ENCODE data around the gene DMRT2. TPM values are rescaled to one million over a fixed set of nuclear protein-coding genes. Genes with fewer than 3 reads are reported as not detected.

DMRT2 gene
- total and polyA plus RNA-seq, 2 of the 13 experiments (the other 11 are each of a cell fraction or from before 2014, with no cell fraction given), result not detected

DNA sequence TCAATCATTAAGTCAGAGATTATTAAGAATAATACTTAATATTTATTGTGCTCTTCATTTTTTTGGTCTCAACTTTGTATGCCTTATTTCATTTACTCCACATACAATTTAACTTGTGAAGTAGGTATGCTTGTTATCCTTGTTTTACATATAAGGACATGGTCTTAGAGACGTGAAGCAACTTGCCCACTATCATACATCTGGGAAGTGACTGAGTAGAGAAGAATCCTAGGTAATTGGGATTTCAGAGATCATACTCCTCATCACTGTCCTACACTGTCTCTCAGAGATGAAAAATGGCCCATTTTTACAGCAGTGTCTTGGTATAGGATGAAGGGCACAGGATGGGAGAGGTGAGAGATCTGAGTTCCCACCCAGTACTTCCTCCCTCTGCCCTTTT lies 23.3 kb downstream of the DMRT2 start:
- FAIRE-seq (no peak), DNase-seq (ENCODE audit: low spot score) (no peak), ATAC-seq (no peak)
- Histone ChIP-seq H4K20me1 (ENCODE audit: insufficient read depth, low read length) (no peaks in the 10 kb centered on the region), H3K4me3 (replicated peaks in 1 of 3; ENCODE audit: insufficient read depth in 1 of 3, low read depth in 2 of 3, low read length in 3 of 3) (no peak overlapping the region), H3K79me2 (ENCODE audit: insufficient read depth, low read length) (no peaks in the 10 kb centered on the region), H3K27me3 (ENCODE audit: control insufficient read depth in 1 of 2, insufficient read depth in 2 of 2, low read length in 2 of 2) (peaks cover 0 to 3% of the 10 kb centered on the region in 2 experiments; a peak in 1 of 5 replicates), H3K9ac (ENCODE audit: insufficient read depth, low read depth, low read length) (no peak overlapping the region), H3K9me3 (ENCODE audit: low read length) (no peaks in the 10 kb centered on the region), H3K4me1 (ENCODE audit: insufficient read depth, low read length) (no peaks in the 10 kb centered on the region), H3K36me3 (replicated peaks in 1 of 2; ENCODE audit: control insufficient read depth in 1 of 2, insufficient read depth in 2 of 2, low read length in 2 of 2) (no peaks in the 10 kb centered on the region), H3K27ac (ENCODE audit: extremely low read length, insufficient read depth, low read length) (no peak overlapping the region), H3K4me2 (ENCODE audit: low read depth, low read length) (no peak overlapping the region), H2AFZ (ENCODE audit: low read length) (no peak overlapping the region)
- TF ChIP-seq, protein P1, sequence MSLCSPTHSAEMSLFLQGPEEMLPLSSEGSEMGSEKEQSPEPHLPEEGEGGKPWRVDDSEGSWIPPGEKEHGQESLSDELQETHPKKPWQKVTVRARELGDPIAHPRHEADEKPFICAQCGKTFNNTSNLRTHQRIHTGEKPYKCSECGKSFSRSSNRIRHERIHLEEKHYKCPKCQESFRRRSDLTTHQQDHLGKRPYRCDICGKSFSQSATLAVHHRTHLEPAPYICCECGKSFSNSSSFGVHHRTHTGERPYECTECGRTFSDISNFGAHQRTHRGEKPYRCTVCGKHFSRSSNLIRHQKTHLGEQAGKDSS (CRISPR knock-in tag; IDR thresholded peaks at IDR 0.05; ENCODE audit: borderline replicate concordance, low read depth), result no peak
- TF ChIP-seq ZBTB7A (CRISPR knock-in tag; IDR thresholded peaks at IDR 0.05) (no peak), ZFP36 (IDR thresholded peaks at IDR 0.05; ENCODE audit: borderline replicate concordance, low read depth, low read length, partially characterized antibody) (no peak), ZNF724P (CRISPR knock-in tag; IDR thresholded peaks at IDR 0.05; ENCODE audit: borderline replicate concordance) (no peak), MBNL3 (CRISPR knock-in tag; conservative IDR thresholded peaks at IDR 0.05) (no peak), HCFC1 (IDR thresholded peaks at IDR 0.05; ENCODE audit: low read depth, low read length) (no peak), ZNF33B (CRISPR knock-in tag; IDR thresholded peaks at IDR 0.05) (no peak), ZNF44 (CRISPR knock-in tag; IDR thresholded peaks at IDR 0.05) (no peak), CCAR2 (optimal IDR thresholded peaks at IDR 0.05; ENCODE audit: low read depth, low read length) (no peak), BORCS8-MEF2B (CRISPR knock-in tag; IDR thresholded peaks at IDR 0.05) (no peak), ATAD3A (CRISPR knock-in tag; IDR thresholded peaks at IDR 0.05) (no peak), NCOA5 (CRISPR knock-in tag; IDR thresholded peaks at IDR 0.05) (no peak), THAP11 (CRISPR knock-in tag; IDR thresholded peaks at IDR 0.05) (no peak), ZNF720 (CRISPR knock-in tag; IDR thresholded peaks at IDR 0.05) (no peak), AKAP8 (CRISPR knock-in tag; IDR thresholded peaks at IDR 0.05) (no peak), NFKB2 (CRISPR knock-in tag; IDR thresholded peaks at IDR 0.05; ENCODE audit: borderline replicate concordance) (no peak), ZNF546 (CRISPR knock-in tag; conservative IDR thresholded peaks at IDR 0.05) (no peak), ZFP41 (CRISPR knock-in tag; IDR thresholded peaks at IDR 0.05; ENCODE audit: borderline replicate concordance) (no peak)
- TF ChIP-seq, protein P2, sequence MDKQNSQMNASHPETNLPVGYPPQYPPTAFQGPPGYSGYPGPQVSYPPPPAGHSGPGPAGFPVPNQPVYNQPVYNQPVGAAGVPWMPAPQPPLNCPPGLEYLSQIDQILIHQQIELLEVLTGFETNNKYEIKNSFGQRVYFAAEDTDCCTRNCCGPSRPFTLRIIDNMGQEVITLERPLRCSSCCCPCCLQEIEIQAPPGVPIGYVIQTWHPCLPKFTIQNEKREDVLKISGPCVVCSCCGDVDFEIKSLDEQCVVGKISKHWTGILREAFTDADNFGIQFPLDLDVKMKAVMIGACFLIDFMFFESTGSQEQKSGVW (CRISPR knock-in tag; IDR thresholded peaks at IDR 0.05; ENCODE audit: borderline replicate concordance), result no peak
- TF ChIP-seq, protein P3, sequence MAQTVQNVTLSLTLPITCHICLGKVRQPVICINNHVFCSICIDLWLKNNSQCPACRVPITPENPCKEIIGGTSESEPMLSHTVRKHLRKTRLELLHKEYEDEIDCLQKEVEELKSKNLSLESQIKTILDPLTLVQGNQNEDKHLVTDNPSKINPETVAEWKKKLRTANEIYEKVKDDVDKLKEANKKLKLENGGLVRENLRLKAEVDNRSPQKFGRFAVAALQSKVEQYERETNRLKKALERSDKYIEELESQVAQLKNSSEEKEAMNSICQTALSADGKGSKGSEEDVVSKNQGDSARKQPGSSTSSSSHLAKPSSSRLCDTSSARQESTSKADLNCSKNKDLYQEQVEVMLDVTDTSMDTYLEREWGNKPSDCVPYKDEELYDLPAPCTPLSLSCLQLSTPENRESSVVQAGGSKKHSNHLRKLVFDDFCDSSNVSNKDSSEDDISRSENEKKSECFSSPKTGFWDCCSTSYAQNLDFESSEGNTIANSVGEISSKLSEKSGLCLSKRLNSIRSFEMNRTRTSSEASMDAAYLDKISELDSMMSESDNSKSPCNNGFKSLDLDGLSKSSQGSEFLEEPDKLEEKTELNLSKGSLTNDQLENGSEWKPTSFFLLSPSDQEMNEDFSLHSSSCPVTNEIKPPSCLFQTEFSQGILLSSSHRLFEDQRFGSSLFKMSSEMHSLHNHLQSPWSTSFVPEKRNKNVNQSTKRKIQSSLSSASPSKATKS (CRISPR knock-in tag; IDR thresholded peaks at IDR 0.05), result no peak
- BruUV-seq (replicated peaks), result no TSS peak
- in situ Hi-C loops (cut with HindIII; ENCODE audit: extremely low pct_ligation_motif_present, low pct_unique_long_range_greater_than_20kb), result no loop called here
- CTCF ChIA-PET (ENCODE audit: low intra/inter-chr PET ratio, low total read pairs), result no interaction called here
- intact Hi-C loops (cut with micrococcal nuclease; ENCODE audit: unreplicated experiment), result no loop called here
- POLR2A ChIA-PET, result no interaction called here
- 29% methylated on average over 1 of the region's 1 CpG for WGBS (ENCODE audit: low lambda C conversion rate)

Data from HepG2 (cell line).